GM12878 (cell line): ENCODE results near the gene CCN2. TPM values are rescaled to one million over a fixed set of nuclear protein-coding genes. Genes with fewer than 3 reads are reported as not detected.

ENCODE experiments used
- ATAC-seq: fragments of 200-7000 bp; cut with Tn5 transposase; 3 replicates; pipeline ENCODE4 v1.9.1; 2020; ENCODE audit warnings: mild to moderate bottlenecking, moderate library complexity
- BruUV-seq: library from RNA; stranded (reverse); fragments of 400-500 nt; replicated peaks from 2 replicates; lab custom pipeline; 2021; lab: Mats Ljungman, UMichigan
- CTCF ChIA-PET: fragments of 300-600 bp; sonication (Branson Sonifier 250); formaldehyde crosslinking; extraction: SDS; loops from one replicate; lab custom pipeline; 2021; ENCODE audit warnings: inconsistent platforms; lab: Yijun Ruan, JAX
- POLR2A ChIA-PET: fragments of 350-600 bp; formaldehyde crosslinking; extraction: SDS; loops from one replicate; lab custom pipeline; 2021; ENCODE audit warnings: inconsistent platforms; lab: Charles Lee
- RAD21 ChIA-PET: fragments of 300-600 bp; sonication (Branson Sonifier 250); formaldehyde crosslinking; loops from one replicate; lab custom pipeline; 2023; ENCODE audit warnings: antibody characterized with exemption; ENCODE audit not compliant: unreplicated experiment; lab: Charles Lee
- SMC1A ChIA-PET: fragments of 300-600 bp; sonication (Branson Sonifier 250); formaldehyde crosslinking; loops from one replicate; lab custom pipeline; 2023; ENCODE audit not compliant: unreplicated experiment, uncharacterized antibody; lab: Charles Lee
- DNase-seq: peaks from one replicate; pipeline ENCODE4 v3.0.0-alpha.2; 2011; ENCODE audit warnings: low read depth, low spot score
- FAIRE-seq: peaks from 3 replicates; lab custom pipeline; 2011; peaks lifted over from hg19 to GRCh38; lab: Jason Lieb, UNC
- H2AFZ ChIP-seq: 2 replicates; pipeline ENCODE4 v1.6.0; 2011; ENCODE audit warnings: low read depth, low read length, control low read depth; ENCODE audit not compliant: control insufficient read depth
- H3K27ac ChIP-seq: 2 replicates; pipeline ENCODE4 v1.5.1; 2011; ENCODE audit warnings: control low read depth; ENCODE audit not compliant: control insufficient read depth, insufficient read depth
- H3K27me3 ChIP-seq, 2 experiments: replicated peaks in 1 of 2; 2 replicates each; pipeline versions ENCODE4 v1.6.0 to v1.6.1; 2011; ENCODE audit warnings: low read length in 1 of 2; ENCODE audit not compliant: control insufficient read depth in 2 of 2, insufficient read depth in 2 of 2
- H3K36me3 ChIP-seq, 2 experiments: 2 replicates each; pipeline ENCODE4 v1.5.1; 2011; ENCODE audit warnings: low read length in 1 of 2; ENCODE audit not compliant: control insufficient read depth in 2 of 2, insufficient read depth in 2 of 2
- H3K4me1 ChIP-seq: 2 replicates; pipeline ENCODE4 v1.6.1; 2011; ENCODE audit warnings: mild to moderate bottlenecking, low read length, moderate library complexity, mixed read lengths; ENCODE audit not compliant: control insufficient read depth, insufficient read depth
- H3K4me2 ChIP-seq: 2 replicates; pipeline ENCODE4 v1.6.0; 2011; ENCODE audit warnings: control low read depth; ENCODE audit not compliant: control insufficient read depth, insufficient read depth
- H3K4me3 ChIP-seq: fragments of 200-600 bp; sonication (generic); 2 replicates; pipeline ENCODE4 v1.5.1; 2016
- H3K79me2 ChIP-seq: 2 replicates; pipeline ENCODE4 v1.6.0; 2011; ENCODE audit warnings: low read length; ENCODE audit not compliant: control insufficient read depth, insufficient read depth
- H3K9ac ChIP-seq: 2 replicates; pipeline ENCODE4 v1.8.0; 2011; ENCODE audit warnings: low read length, control low read depth, mixed read lengths; ENCODE audit not compliant: control insufficient read depth, insufficient read depth
- H3K9me3 ChIP-seq: replicated peaks from 3 replicates; pipeline ENCODE4 v1.5.1; 2011; ENCODE audit warnings: mild to moderate bottlenecking, low read length; ENCODE audit not compliant: control insufficient read depth, insufficient read depth
- H4K20me1 ChIP-seq: 2 replicates; pipeline ENCODE4 v1.6.0; 2011; ENCODE audit not compliant: control insufficient read depth, insufficient read depth
- CBX3 ChIP-seq: fragments of 200-600 bp; sonication (generic); IDR thresholded peaks from 2 replicates; pipeline ENCODE4 v1.6.1; 2016; ENCODE audit warnings: low read depth, borderline replicate concordance
- JUNB ChIP-seq: IDR thresholded peaks from 2 replicates; pipeline ENCODE4 v1.6.1; 2016; ENCODE audit warnings: antibody characterized with exemption, mild to moderate bottlenecking
- NRF1 ChIP-seq: conservative IDR thresholded peaks from 2 replicates; pipeline ENCODE4 v1.6.1; 2011; ENCODE audit warnings: mild to moderate bottlenecking, low read depth, low read length, improper control_type of control experiment
- POU2F2 ChIP-seq: IDR thresholded peaks from 3 replicates; pipeline ENCODE4 v1.6.1; 2011; ENCODE audit warnings: low read depth, mild to moderate bottlenecking, low read length, borderline replicate concordance
- RAD51 ChIP-seq: fragments of 450-650 bp; IDR thresholded peaks from 2 replicates; pipeline ENCODE4 v1.6.1; 2016; ENCODE audit warnings: moderate library complexity, mild to moderate bottlenecking, inconsistent platforms
- RELA ChIP-seq: fragments of 450-650 bp; IDR thresholded peaks from 2 replicates; pipeline ENCODE4 v1.8.0; 2014; ENCODE audit warnings: borderline replicate concordance; ENCODE audit not compliant: partially characterized antibody
- SIX5 ChIP-seq: IDR thresholded peaks from 2 replicates; pipeline ENCODE4 v1.6.1; 2011; ENCODE audit warnings: mild to moderate bottlenecking, low read depth, low read length, moderate library complexity; ENCODE audit not compliant: severe bottlenecking
- SRF ChIP-seq, 2 experiments: IDR thresholded peaks; 2 replicates each; pipeline ENCODE4 v1.6.1; 2011; ENCODE audit warnings: low read depth in 2 of 2, low read length in 2 of 2, mild to moderate bottlenecking in 1 of 2, moderate library complexity in 1 of 2
- SUZ12 ChIP-seq: fragments of 200-600 bp; sonication (generic); IDR thresholded peaks from one replicate; pipeline ENCODE4 v1.6.1; 2018; ENCODE audit warnings: antibody characterized with exemption, mild to moderate bottlenecking; ENCODE audit not compliant: unreplicated experiment
- WGBS: methylation state at CpG from one replicate; pipeline ENCODE4 v1.1.6; 2016; ENCODE audit warnings: low lambda C conversion rate; ENCODE audit not compliant: insufficient replicate concordance, insufficient coverage; ENCODE audit errors: missing lambda C conversion rate; 5-methylcytosine and 5-hydroxymethylcytosine counted together
- in situ Hi-C: fragments of 300-500 bp; cut with MboI; formaldehyde crosslinking; loops from 9 replicates; pipeline ENCODE4 v1.14.3; 2018; ENCODE audit warnings: mixed read lengths
- intact Hi-C: fragments of 100-400 bp; cut with micrococcal nuclease; formaldehyde crosslinking; loops from one replicate; pipeline ENCODE4 v1.14.2; 2022; ENCODE audit not compliant: unreplicated experiment
- polyA plus RNA-seq, 11 experiments: library from polyadenylated mRNA; depleted of rRNA in 4 of 11; unstranded in 6 of 11; stranded (reverse) in 5 of 11; fragments of >200 nt; fragmentation: Nextera tagmentation in 4 of 11; fragmentation: Illumina TruSeq in 1 of 11; extraction: Ambion mirVana in 4 of 11; extraction: Trizol in 1 of 11; gene quantifications; 1 replicate in 1 of 11; 2 replicates in 10 of 11; pipeline versions ENCODE4 v1.2.1 to v1.2.3, GENCODE V29; 2011 to 2016; ENCODE audit warnings: inconsistent platforms in 2 of 11, missing spikeins in 2 of 11, low read depth in 1 of 11
- total RNA-seq, 4 experiments: library from RNA; depleted of rRNA in 3 of 4; stranded (reverse); fragments of >200 nt in 3 of 4; fragmentation: Illumina TruSeq in 1 of 4; extraction: Trizol in 1 of 4; gene quantifications; 2 replicates each; pipeline versions ENCODE4 v1.2.1 to v1.2.3, GENCODE V29; 2013 to 2021
- TF ChIP-seq, protein P1 (sequence below): fragments of 450-650 bp; formaldehyde crosslinking; IDR thresholded peaks from 2 replicates; pipeline ENCODE4 v1.5.0; 2022; ENCODE audit warnings: mild to moderate bottlenecking, missing genetic modification characterization

Gene CCN2
- total and polyA plus RNA-seq, 10 of the 15 experiments (the other 5 are each of a cell fraction or from before 2014, with no cell fraction given) = 0.26 to 0.62 (median 0.44) TPM; not detected in 7

DNA sequence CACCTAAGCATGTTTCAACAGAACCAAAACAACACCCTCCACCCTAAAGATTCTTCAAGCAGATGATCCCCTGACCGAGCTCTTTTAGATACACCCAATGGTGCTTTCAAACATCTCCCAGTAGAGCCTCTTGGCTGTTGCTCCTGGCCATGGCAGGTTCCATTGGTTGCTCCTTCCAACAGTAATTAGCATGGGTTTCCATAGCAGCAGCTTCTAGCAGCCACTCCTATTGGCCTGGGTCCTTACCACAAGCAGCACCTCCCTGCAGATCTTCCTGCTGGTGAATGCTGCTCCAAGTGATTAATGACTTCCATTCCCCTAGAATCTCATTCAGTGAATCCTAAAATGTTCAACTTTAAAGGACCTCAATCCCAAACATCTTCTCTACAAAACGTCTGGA lies 13.9 kb downstream of the CCN2 start:
- ATAC-seq (no peak), DNase-seq (no peak), FAIRE-seq (no peak)
- BruUV-seq = no TSS peak
- ChIA-PET CTCF (no interaction called here), POLR2A (no interaction called here), RAD21 (no interaction called here), SMC1A (no interaction called here)
- no peak overlapping the region for H3K9ac ChIP-seq
- intact Hi-C loops (no loop called here), in situ Hi-C loops (no loop called here)
- 3% methylated on average over 2 of the region's 2 CpGs for whole genome bisulfite sequencing
- H3K4me3 ChIP-seq = no peak overlapping the region
- no peak overlapping the region for H3K27ac ChIP-seq
- no peaks in the 10 kb centered on the region for H4K20me1 ChIP-seq
- no peaks in the 10 kb centered on the region for H3K79me2 ChIP-seq
- H3K36me3 ChIP-seq = no peaks in the 10 kb centered on the region
- H3K27me3 ChIP-seq = no peaks in the 10 kb centered on the region
- no peak overlapping the region for H2AFZ ChIP-seq
- H3K9me3 ChIP-seq = no peaks in the 10 kb centered on the region
- TF ChIP-seq NRF1 (no peak), RELA (no peak), JUNB (no peak), RAD51 (no peak), CBX3 (no peak), SUZ12 (no peak), POU2F2 (no peak), SIX5 (no peak), SRF (IDR thresholded peaks at IDR 0.05; ENCODE audit: low read depth in 2 of 2, low read length in 2 of 2) (no peak)
- TF ChIP-seq, protein P1, sequence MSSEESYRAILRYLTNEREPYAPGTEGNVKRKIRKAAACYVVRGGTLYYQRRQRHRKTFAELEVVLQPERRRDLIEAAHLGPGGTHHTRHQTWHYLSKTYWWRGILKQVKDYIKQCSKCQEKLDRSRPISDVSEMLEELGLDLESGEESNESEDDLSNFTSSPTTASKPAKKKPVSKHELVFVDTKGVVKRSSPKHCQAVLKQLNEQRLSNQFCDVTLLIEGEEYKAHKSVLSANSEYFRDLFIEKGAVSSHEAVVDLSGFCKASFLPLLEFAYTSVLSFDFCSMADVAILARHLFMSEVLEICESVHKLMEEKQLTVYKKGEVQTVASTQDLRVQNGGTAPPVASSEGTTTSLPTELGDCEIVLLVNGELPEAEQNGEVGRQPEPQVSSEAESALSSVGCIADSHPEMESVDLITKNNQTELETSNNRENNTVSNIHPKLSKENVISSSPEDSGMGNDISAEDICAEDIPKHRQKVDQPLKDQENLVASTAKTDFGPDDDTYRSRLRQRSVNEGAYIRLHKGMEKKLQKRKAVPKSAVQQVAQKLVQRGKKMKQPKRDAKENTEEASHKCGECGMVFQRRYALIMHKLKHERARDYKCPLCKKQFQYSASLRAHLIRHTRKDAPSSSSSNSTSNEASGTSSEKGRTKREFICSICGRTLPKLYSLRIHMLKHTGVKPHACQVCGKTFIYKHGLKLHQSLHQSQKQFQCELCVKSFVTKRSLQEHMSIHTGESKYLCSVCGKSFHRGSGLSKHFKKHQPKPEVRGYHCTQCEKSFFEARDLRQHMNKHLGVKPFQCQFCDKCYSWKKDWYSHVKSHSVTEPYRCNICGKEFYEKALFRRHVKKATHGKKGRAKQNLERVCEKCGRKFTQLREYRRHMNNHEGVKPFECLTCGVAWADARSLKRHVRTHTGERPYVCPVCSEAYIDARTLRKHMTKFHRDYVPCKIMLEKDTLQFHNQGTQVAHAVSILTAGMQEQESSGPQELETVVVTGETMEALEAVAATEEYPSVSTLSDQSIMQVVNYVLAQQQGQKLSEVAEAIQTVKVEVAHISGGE = no peak
- H3K4me1 ChIP-seq = no peaks in the 10 kb centered on the region
- H3K4me2 ChIP-seq = no peak overlapping the region
